ENCODE measurements around the gene APOBEC4.

DNA sequence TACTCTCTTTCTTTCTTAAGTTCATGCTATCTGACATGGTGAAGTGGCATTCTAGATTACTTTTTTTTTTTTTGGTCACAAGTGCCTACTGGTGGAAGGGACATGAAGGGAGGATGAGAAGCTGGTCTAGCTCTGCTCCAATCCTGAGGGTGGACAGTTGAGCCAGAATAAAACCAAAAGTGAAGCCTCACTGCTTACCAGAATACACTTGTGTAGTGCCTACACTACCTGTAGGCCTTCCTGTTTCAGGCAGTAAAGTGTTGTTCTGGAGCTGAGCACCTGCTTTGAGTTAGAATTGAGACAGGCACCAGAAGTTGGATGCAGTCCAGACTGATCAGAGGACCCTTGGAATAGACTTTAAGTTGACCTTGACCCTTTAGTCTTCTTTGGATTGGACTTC is 40.4 kb upstream of the APOBEC4 start:
- TF ChIP-seq CTCF (IDR thresholded peaks at IDR 0.05) (no peak), POLR2A (IDR thresholded peaks at IDR 0.05) (no peak)

Measured in thyroid gland (tissue), 4 donors.